H1 (cell line): Measurements from ENCODE around the gene NARS2. TPM values are rescaled to one million over a fixed set of nuclear protein-coding genes. Genes with fewer than 3 reads are reported as not detected.

Source experiments
- FOSL1 ChIP-seq: IDR thresholded peaks from 2 replicates; pipeline ENCODE4 v1.6.1; 2011; ENCODE audit warnings: mild to moderate bottlenecking, low read depth, low read length, moderate library complexity; ENCODE audit not compliant: insufficient read depth
- SIX5 ChIP-seq: IDR thresholded peaks from 2 replicates; pipeline ENCODE4 v1.6.1; 2011; ENCODE audit warnings: mild to moderate bottlenecking, low read depth, low read length
- TEAD4 ChIP-seq: IDR thresholded peaks from 2 replicates; pipeline ENCODE4 v1.6.1; 2012; ENCODE audit warnings: low read depth, low read length, inconsistent platforms, mixed read lengths
- polyA plus RNA-seq, 7 experiments: library from polyadenylated mRNA; depleted of rRNA in 3 of 7; stranded (reverse) in 5 of 7; unstranded in 2 of 7; fragments of >200 nt in 5 of 7; fragments of 200-250 nt in 2 of 7; gene quantifications; 1 replicate in 5 of 7; 2 replicates in 1 of 7; 4 replicates in 1 of 7; pipeline versions ENCODE4 v1.2.1 to v1.2.3, GENCODE V29; 2011 to 2013; ENCODE audit warnings: missing spikeins in 2 of 7, mixed read lengths in 2 of 7
- total RNA-seq: library from RNA; stranded (reverse); fragmentation: NEBNext Ultra II Directional; extraction: Animal tissue kit (Norgen Biotek cat#: 25700); gene quantifications from 2 replicates; pipeline ENCODE4 v1.2.1, GENCODE V29; 2021

Gene NARS2
- total and polyA plus RNA-seq, 2 of the 8 experiments (the other 6 are each of a cell fraction or from before 2014, with no cell fraction given), result 26.2 to 51.6 TPM

- TF ChIP-seq SIX5 (no peak), FOSL1 (no peak), TEAD4 (no peak)
These were observed 183.2 kb downstream of the NARS2 start (continued) for GRCh38 chr11:78391424-78391823.
